Measurements from ENCODE around the gene GAPVD1. TPM values are rescaled to one million over a fixed set of nuclear protein-coding genes. Genes with fewer than 3 reads are reported as not detected.

GAPVD1 gene
- total and polyA plus RNA-seq, 9 donors = 13.6 to 27.5 (median 17.6) TPM

- no peak for DNase-seq
- H3K4me1 ChIP-seq (ENCODE audit: control insufficient read depth, insufficient read depth, low read length) = no peaks in the 10 kb centered on the region
- no peaks in the 10 kb centered on the region for H3K27me3 ChIP-seq (ENCODE audit: control insufficient read depth, insufficient read depth, low read length)
- H3K27ac ChIP-seq (ENCODE audit: low read length) = no peak overlapping the region
- H3K4me3 ChIP-seq (ENCODE audit: low read length) = no peak overlapping the region
- H3K9me3 ChIP-seq (replicated peaks; ENCODE audit: control insufficient read depth, low read depth, low read length) = no peaks in the 10 kb centered on the region
- peaks cover 44% of the 10 kb centered on the region for H3K36me3 ChIP-seq (ENCODE audit: control insufficient read depth, insufficient read depth, low read length)
- WGBS (ENCODE audit: insufficient coverage) = no CpG with 5 or more reads among the region's 4 CpGs
These were observed 79.9 kb downstream of the GAPVD1 start for GRCh38 chr9:125341566-125341965.

GRCh38 chr9:125343518-125344275 is 82.1 kb downstream of the GAPVD1 start:
- Histone ChIP-seq H3K4me1 (ENCODE audit: control insufficient read depth, insufficient read depth, low read length) (no peaks in the 10 kb centered on the region), H3K4me3 (ENCODE audit: low read length) (no peak overlapping the region), H3K27ac (ENCODE audit: low read length) (no peak overlapping the region), H3K27me3 (ENCODE audit: control insufficient read depth, insufficient read depth, low read length) (no peaks in the 10 kb centered on the region), H3K9me3 (replicated peaks; ENCODE audit: control insufficient read depth, low read depth, low read length) (no peaks in the 10 kb centered on the region), H3K36me3 (ENCODE audit: control insufficient read depth, insufficient read depth, low read length) (peaks cover 48% of the 10 kb centered on the region)
- no peak for DNase-seq
- WGBS (ENCODE audit: insufficient coverage) = no CpG with 5 or more reads among the region's 3 CpGs

- 100% methylated on average over 1 of the region's 3 CpGs for WGBS (ENCODE audit: insufficient coverage)
- Histone ChIP-seq H3K27me3 (ENCODE audit: control insufficient read depth, insufficient read depth, low read length) (no peaks in the 10 kb centered on the region), H3K36me3 (ENCODE audit: control insufficient read depth, insufficient read depth, low read length) (peaks cover 65% of the 10 kb centered on the region), H3K9me3 (replicated peaks; ENCODE audit: control insufficient read depth, low read depth, low read length) (no peaks in the 10 kb centered on the region), H3K4me1 (ENCODE audit: control insufficient read depth, insufficient read depth, low read length) (no peaks in the 10 kb centered on the region), H3K4me3 (ENCODE audit: low read length) (no peak overlapping the region), H3K27ac (ENCODE audit: low read length) (no peak overlapping the region)
- no peak for DNase-seq
These were observed 84.6 kb downstream of the GAPVD1 start for GRCh38 chr9:125346080-125346732.

GRCh38 chr9:125355601-125356000 is 94.0 kb downstream of the GAPVD1 start:
- no peaks in the 10 kb centered on the region for H3K27me3 ChIP-seq (ENCODE audit: control insufficient read depth, insufficient read depth, low read length)
- no peak for DNase-seq
- H3K4me1 ChIP-seq (ENCODE audit: control insufficient read depth, insufficient read depth, low read length) = no peaks in the 10 kb centered on the region
- H3K36me3 ChIP-seq (ENCODE audit: control insufficient read depth, insufficient read depth, low read length) = peaks cover 62% of the 10 kb centered on the region
- 100% methylated on average over 8 of the region's 11 CpGs for WGBS (ENCODE audit: insufficient coverage)
- no peak overlapping the region for H3K4me3 ChIP-seq (ENCODE audit: low read length)
- H3K27ac ChIP-seq (ENCODE audit: low read length) = no peak overlapping the region
- H3K9me3 ChIP-seq (replicated peaks; ENCODE audit: control insufficient read depth, low read depth, low read length) = no peaks in the 10 kb centered on the region

- no peaks in the 10 kb centered on the region for H3K4me1 ChIP-seq (ENCODE audit: control insufficient read depth, insufficient read depth, low read length)
- H3K4me3 ChIP-seq (ENCODE audit: low read length) = no peak overlapping the region
- no peak overlapping the region for H3K27ac ChIP-seq (ENCODE audit: low read length)
- H3K27me3 ChIP-seq (ENCODE audit: control insufficient read depth, insufficient read depth, low read length) = no peaks in the 10 kb centered on the region
- H3K36me3 ChIP-seq (ENCODE audit: control insufficient read depth, insufficient read depth, low read length) = peaks cover 62% of the 10 kb centered on the region
- no peaks in the 10 kb centered on the region for H3K9me3 ChIP-seq (replicated peaks; ENCODE audit: control insufficient read depth, low read depth, low read length)
- DNase-seq = no peak
- 95% methylated on average over 2 of the region's 3 CpGs for WGBS (ENCODE audit: insufficient coverage)
These were observed 94.4 kb downstream of the GAPVD1 start for GRCh38 chr9:125356032-125356431.

GRCh38 chr9:125359011-125359410 is 97.4 kb downstream of the GAPVD1 start:
- Histone ChIP-seq H3K4me1 (ENCODE audit: control insufficient read depth, insufficient read depth, low read length) (no peaks in the 10 kb centered on the region), H3K9me3 (replicated peaks; ENCODE audit: control insufficient read depth, low read depth, low read length) (no peaks in the 10 kb centered on the region), H3K4me3 (ENCODE audit: low read length) (no peak overlapping the region), H3K27ac (ENCODE audit: low read length) (no peak overlapping the region), H3K27me3 (ENCODE audit: control insufficient read depth, insufficient read depth, low read length) (no peaks in the 10 kb centered on the region), H3K36me3 (ENCODE audit: control insufficient read depth, insufficient read depth, low read length) (peaks cover 53% of the 10 kb centered on the region)
- DNase-seq = no peak
- WGBS (ENCODE audit: insufficient coverage) = no CpG with 5 or more reads among the region's 1 CpG

- Histone ChIP-seq H3K4me1 (ENCODE audit: control insufficient read depth, insufficient read depth, low read length) (no peaks in the 10 kb centered on the region), H3K36me3 (ENCODE audit: control insufficient read depth, insufficient read depth, low read length) (peaks cover 45% of the 10 kb centered on the region)
- WGBS (ENCODE audit: insufficient coverage) = 91% methylated on average over 2 of the region's 2 CpGs
These were observed 99.0 kb downstream of the GAPVD1 start for GRCh38 chr9:125360601-125361000.

GRCh38 chr9:125361837-125362531 is 100.4 kb downstream of the GAPVD1 start:
- Histone ChIP-seq H3K27me3 (ENCODE audit: control insufficient read depth, insufficient read depth, low read length) (no peaks in the 10 kb centered on the region), H3K4me1 (ENCODE audit: control insufficient read depth, insufficient read depth, low read length) (no peaks in the 10 kb centered on the region), H3K36me3 (ENCODE audit: control insufficient read depth, insufficient read depth, low read length) (peaks cover 33% of the 10 kb centered on the region), H3K27ac (ENCODE audit: low read length) (no peak overlapping the region), H3K9me3 (replicated peaks; ENCODE audit: control insufficient read depth, low read depth, low read length) (no peaks in the 10 kb centered on the region), H3K4me3 (ENCODE audit: low read length) (no peak overlapping the region)
- no CpG with 5 or more reads among the region's 5 CpGs for WGBS (ENCODE audit: insufficient coverage)
- no peak for DNase-seq

More at GRCh38 chr9:125360601-125361000, 99.0 kb downstream of the GAPVD1 start:
- DNase-seq = no peak
- H3K27ac ChIP-seq (ENCODE audit: low read length) = no peak overlapping the region
- H3K4me3 ChIP-seq (ENCODE audit: low read length) = no peak overlapping the region
- H3K9me3 ChIP-seq (replicated peaks; ENCODE audit: control insufficient read depth, low read depth, low read length) = no peaks in the 10 kb centered on the region
- no peaks in the 10 kb centered on the region for H3K27me3 ChIP-seq (ENCODE audit: control insufficient read depth, insufficient read depth, low read length)

GRCh38 chr9:125366676-125367075 is 105.0 kb downstream of the GAPVD1 start:
- Histone ChIP-seq H3K9me3 (replicated peaks; ENCODE audit: control insufficient read depth, low read depth, low read length) (no peaks in the 10 kb centered on the region), H3K36me3 (ENCODE audit: control insufficient read depth, insufficient read depth, low read length) (peaks cover 12% of the 10 kb centered on the region), H3K27me3 (ENCODE audit: control insufficient read depth, insufficient read depth, low read length) (no peaks in the 10 kb centered on the region), H3K4me1 (ENCODE audit: control insufficient read depth, insufficient read depth, low read length) (no peaks in the 10 kb centered on the region), H3K4me3 (ENCODE audit: low read length) (no peak overlapping the region), H3K27ac (ENCODE audit: low read length) (no peak overlapping the region)
- 46% methylated on average over 3 of the region's 5 CpGs for WGBS (ENCODE audit: insufficient coverage)
- peak; percentile 16 for DNase-seq

- Histone ChIP-seq H3K27ac (ENCODE audit: low read length) (no peak overlapping the region), H3K4me1 (ENCODE audit: control insufficient read depth, insufficient read depth, low read length) (peaks cover 9% of the 10 kb centered on the region), H3K4me3 (ENCODE audit: low read length) (no peak overlapping the region), H3K9me3 (replicated peaks; ENCODE audit: control insufficient read depth, low read depth, low read length) (no peaks in the 10 kb centered on the region), H3K27me3 (ENCODE audit: control insufficient read depth, insufficient read depth, low read length) (no peaks in the 10 kb centered on the region), H3K36me3 (ENCODE audit: control insufficient read depth, insufficient read depth, low read length) (peaks cover 3% of the 10 kb centered on the region)
- WGBS (ENCODE audit: insufficient coverage) = 60% methylated on average over 2 of the region's 8 CpGs
- no peak for DNase-seq
These were observed 109.2 kb downstream of the GAPVD1 start for GRCh38 chr9:125370786-125371185.
